GM12878 (cell line): ENCODE data around the gene NISCH. TPM values are rescaled to one million over a fixed set of nuclear protein-coding genes. Genes with fewer than 3 reads are reported as not detected.

Experiments
- ATAC-seq: fragments of 200-7000 bp; cut with Tn5 transposase; 3 replicates; pipeline ENCODE4 v1.9.1; 2020; ENCODE audit warnings: mild to moderate bottlenecking, moderate library complexity
- BruUV-seq: library from RNA; stranded (reverse); fragments of 400-500 nt; replicated peaks from 2 replicates; lab custom pipeline; 2021; lab: Mats Ljungman, UMichigan
- CTCF ChIA-PET: fragments of 300-600 bp; sonication (Branson Sonifier 250); formaldehyde crosslinking; extraction: SDS; loops from one replicate; lab custom pipeline; 2021; ENCODE audit warnings: inconsistent platforms; lab: Yijun Ruan, JAX
- POLR2A ChIA-PET: fragments of 350-600 bp; formaldehyde crosslinking; extraction: SDS; loops from one replicate; lab custom pipeline; 2021; ENCODE audit warnings: inconsistent platforms; lab: Charles Lee
- RAD21 ChIA-PET: fragments of 300-600 bp; sonication (Branson Sonifier 250); formaldehyde crosslinking; loops from one replicate; lab custom pipeline; 2023; ENCODE audit warnings: antibody characterized with exemption; ENCODE audit not compliant: unreplicated experiment; lab: Charles Lee
- SMC1A ChIA-PET: fragments of 300-600 bp; sonication (Branson Sonifier 250); formaldehyde crosslinking; loops from one replicate; lab custom pipeline; 2023; ENCODE audit not compliant: unreplicated experiment, uncharacterized antibody; lab: Charles Lee
- DNase-seq: peaks from one replicate; pipeline ENCODE4 v3.0.0-alpha.2; 2011; ENCODE audit warnings: low read depth, low spot score
- FAIRE-seq: peaks from 3 replicates; lab custom pipeline; 2011; peaks lifted over from hg19 to GRCh38; lab: Jason Lieb, UNC
- H2AFZ ChIP-seq: 2 replicates; pipeline ENCODE4 v1.6.0; 2011; ENCODE audit warnings: low read depth, low read length, control low read depth; ENCODE audit not compliant: control insufficient read depth
- H3K27ac ChIP-seq: 2 replicates; pipeline ENCODE4 v1.5.1; 2011; ENCODE audit warnings: control low read depth; ENCODE audit not compliant: control insufficient read depth, insufficient read depth
- H3K27me3 ChIP-seq, 2 experiments: replicated peaks in 1 of 2; 2 replicates each; pipeline versions ENCODE4 v1.6.0 to v1.6.1; 2011; ENCODE audit warnings: low read length in 1 of 2; ENCODE audit not compliant: control insufficient read depth in 2 of 2, insufficient read depth in 2 of 2
- H3K36me3 ChIP-seq, 2 experiments: 2 replicates each; pipeline ENCODE4 v1.5.1; 2011; ENCODE audit warnings: low read length in 1 of 2; ENCODE audit not compliant: control insufficient read depth in 2 of 2, insufficient read depth in 2 of 2
- H3K4me1 ChIP-seq: 2 replicates; pipeline ENCODE4 v1.6.1; 2011; ENCODE audit warnings: mild to moderate bottlenecking, low read length, moderate library complexity, mixed read lengths; ENCODE audit not compliant: control insufficient read depth, insufficient read depth
- H3K4me2 ChIP-seq: 2 replicates; pipeline ENCODE4 v1.6.0; 2011; ENCODE audit warnings: control low read depth; ENCODE audit not compliant: control insufficient read depth, insufficient read depth
- H3K4me3 ChIP-seq: fragments of 200-600 bp; sonication (generic); 2 replicates; pipeline ENCODE4 v1.5.1; 2016
- H3K79me2 ChIP-seq: 2 replicates; pipeline ENCODE4 v1.6.0; 2011; ENCODE audit warnings: low read length; ENCODE audit not compliant: control insufficient read depth, insufficient read depth
- H3K9ac ChIP-seq: 2 replicates; pipeline ENCODE4 v1.8.0; 2011; ENCODE audit warnings: low read length, control low read depth, mixed read lengths; ENCODE audit not compliant: control insufficient read depth, insufficient read depth
- H3K9me3 ChIP-seq: replicated peaks from 3 replicates; pipeline ENCODE4 v1.5.1; 2011; ENCODE audit warnings: mild to moderate bottlenecking, low read length; ENCODE audit not compliant: control insufficient read depth, insufficient read depth
- H4K20me1 ChIP-seq: 2 replicates; pipeline ENCODE4 v1.6.0; 2011; ENCODE audit not compliant: control insufficient read depth, insufficient read depth
- CUX1 ChIP-seq: IDR thresholded peaks from 2 replicates; pipeline ENCODE4 v1.6.1; 2012; ENCODE audit warnings: improper control_type of control experiment, low read depth, low read length; ENCODE audit not compliant: insufficient replicate concordance
- EZH2 ChIP-seq: IDR thresholded peaks from 2 replicates; pipeline ENCODE4 v1.6.1; 2012; ENCODE audit warnings: low read depth, mild to moderate bottlenecking, control low read depth, inconsistent platforms, low read length, borderline replicate concordance; ENCODE audit not compliant: control insufficient read depth
- MYB ChIP-seq: fragments of 150-350 bp; IDR thresholded peaks from 2 replicates; pipeline ENCODE4 v1.6.1; 2014; ENCODE audit warnings: mild to moderate bottlenecking, low read depth, low read length, borderline replicate concordance
- NR2C1 ChIP-seq: fragments of 450-650 bp; IDR thresholded peaks from 2 replicates; pipeline ENCODE4 v1.6.1; 2017; ENCODE audit warnings: antibody characterized with exemption, mild to moderate bottlenecking, moderate library complexity
- PAX8 ChIP-seq: fragments of 450-650 bp; IDR thresholded peaks from 2 replicates; pipeline ENCODE4 v1.6.1; 2017; ENCODE audit warnings: mild to moderate bottlenecking, moderate library complexity
- SREBF2 ChIP-seq: IDR thresholded peaks from 2 replicates; pipeline ENCODE4 v1.6.1; 2012; ENCODE audit warnings: mild to moderate bottlenecking, low read length
- WGBS: methylation state at CpG from one replicate; pipeline ENCODE4 v1.1.6; 2016; ENCODE audit warnings: low lambda C conversion rate; ENCODE audit not compliant: insufficient replicate concordance, insufficient coverage; ENCODE audit errors: missing lambda C conversion rate; 5-methylcytosine and 5-hydroxymethylcytosine counted together
- in situ Hi-C: fragments of 300-500 bp; cut with MboI; formaldehyde crosslinking; loops from 9 replicates; pipeline ENCODE4 v1.14.3; 2018; ENCODE audit warnings: mixed read lengths
- intact Hi-C: fragments of 100-400 bp; cut with micrococcal nuclease; formaldehyde crosslinking; loops from one replicate; pipeline ENCODE4 v1.14.2; 2022; ENCODE audit not compliant: unreplicated experiment
- polyA plus RNA-seq, 11 experiments: library from polyadenylated mRNA; depleted of rRNA in 4 of 11; unstranded in 6 of 11; stranded (reverse) in 5 of 11; fragments of >200 nt; fragmentation: Nextera tagmentation in 4 of 11; fragmentation: Illumina TruSeq in 1 of 11; extraction: Ambion mirVana in 4 of 11; extraction: Trizol in 1 of 11; gene quantifications; 1 replicate in 1 of 11; 2 replicates in 10 of 11; pipeline versions ENCODE4 v1.2.1 to v1.2.3, GENCODE V29; 2011 to 2016; ENCODE audit warnings: inconsistent platforms in 2 of 11, missing spikeins in 2 of 11, low read depth in 1 of 11
- total RNA-seq, 4 experiments: library from RNA; depleted of rRNA in 3 of 4; stranded (reverse); fragments of >200 nt in 3 of 4; fragmentation: Illumina TruSeq in 1 of 4; extraction: Trizol in 1 of 4; gene quantifications; 2 replicates each; pipeline versions ENCODE4 v1.2.1 to v1.2.3, GENCODE V29; 2013 to 2021

NISCH gene
- total and polyA plus RNA-seq, 10 of the 15 experiments (the other 5 are each of a cell fraction or from before 2014, with no cell fraction given): 0.76 to 52.5 (median 24.6) TPM

- H2AFZ ChIP-seq: no peak overlapping the region
- no peak overlapping the region for H3K9ac ChIP-seq
- ChIA-PET POLR2A (no interaction called here), RAD21 (no interaction called here), SMC1A (interaction anchor here (0.7 kb wide), 1 partner anchor 150 kb away, joined by 3 read pairs; no protein-coding TSS in a partner anchor), CTCF (interaction anchor here (0.7 kb wide), 1 partner anchor 45 kb away, joined by 3 read pairs; no protein-coding TSS in a partner anchor)
- H3K4me1 ChIP-seq: no peaks in the 10 kb centered on the region
- H3K4me3 ChIP-seq: no peak overlapping the region
- H3K9me3 ChIP-seq: no peaks in the 10 kb centered on the region
- no peak for TF ChIP-seq NR2C1
- H3K36me3 ChIP-seq: peaks cover 0 to 4% of the 10 kb centered on the region in 2 experiments; a peak in 2 of 4 replicates
- no peaks in the 10 kb centered on the region for H3K79me2 ChIP-seq
- H4K20me1 ChIP-seq: no peaks in the 10 kb centered on the region
- H3K4me2 ChIP-seq: no peak overlapping the region
- in situ Hi-C loops (no loop called here), intact Hi-C loops (no loop called here)
- FAIRE-seq (no peak), ATAC-seq (no peak), DNase-seq (no peak)
- no peaks in the 10 kb centered on the region for H3K27me3 ChIP-seq
- no peak overlapping the region for H3K27ac ChIP-seq
- WGBS: 53% methylated on average over 14 of the region's 14 CpGs
- BruUV-seq: no TSS peak
These were observed 64.8 kb downstream of the NISCH start for GRCh38 chr3:52520141-52520667.

GRCh38 chr3:52520716-52521487 lies 65.5 kb downstream of the NISCH start:
- Histone ChIP-seq H3K9ac (no peak overlapping the region), H3K9me3 (no peaks in the 10 kb centered on the region), H3K27ac (no peak overlapping the region), H3K27me3 (no peaks in the 10 kb centered on the region), H3K4me1 (no peaks in the 10 kb centered on the region), H2AFZ (no peak overlapping the region), H3K36me3 (peaks cover 0 to 4% of the 10 kb centered on the region in 2 experiments; a peak in 2 of 4 replicates), H4K20me1 (no peaks in the 10 kb centered on the region), H3K4me2 (no peak overlapping the region), H3K79me2 (no peaks in the 10 kb centered on the region), H3K4me3 (no peak overlapping the region)
- DNase-seq (no peak), ATAC-seq (no peak), FAIRE-seq (no peak)
- in situ Hi-C loops: no loop called here
- intact Hi-C loops: no loop called here
- BruUV-seq: no TSS peak
- CTCF ChIA-PET: no interaction called here
- RAD21 ChIA-PET: no interaction called here
- SMC1A ChIA-PET: no interaction called here
- WGBS: 70% methylated on average over 20 of the region's 20 CpGs
- POLR2A ChIA-PET: no interaction called here
- TF ChIP-seq CUX1 (no peak), SREBF2 (no peak), PAX8 (no peak), EZH2 (no peak), MYB (no peak)
